ENCODE data around the gene PNMA6F.

The PNMA6F gene
- total RNA-seq, result 0 reads per million in 3 experiments

GRCh38 chrX:153321381-153322124 lies at the start of gene PNMA6F:
Gene PNMA6F, minus strand, starts transcription at chrX:153321767. Its CDS starts 1,093 bp downstream, at chrX:153320674.
- no peak for DNase-seq

- DNase-seq, result no peak
Observed at GRCh38 chrX:153371256-153371655, 49.7 kb upstream of the PNMA6F start.

- no peak for DNase-seq
Observed at GRCh38 chrX:153370293-153371055, 48.9 kb upstream of the PNMA6F start.

GRCh38 chrX:153366878-153367538 lies 45.4 kb upstream of the PNMA6F start:
- DNase-seq, result no peak

- no peak for DNase-seq
Observed at GRCh38 chrX:153366119-153366518, 44.6 kb upstream of the PNMA6F start.

GRCh38 chrX:153365670-153366069 lies 44.1 kb upstream of the PNMA6F start:
- DNase-seq, result no peak

GRCh38 chrX:153361781-153362397 lies 40.3 kb upstream of the PNMA6F start:
- DNase-seq, result no peak

- no peak for DNase-seq
Observed at GRCh38 chrX:153357877-153358276, 36.3 kb upstream of the PNMA6F start.

GRCh38 chrX:153353416-153353815 lies 31.8 kb upstream of the PNMA6F start:
- DNase-seq, result no peak

- DNase-seq, result no peak
Observed at GRCh38 chrX:153352858-153353257, 31.3 kb upstream of the PNMA6F start.

GRCh38 chrX:153351981-153352380 lies 30.4 kb upstream of the PNMA6F start:
- DNase-seq, result no peak

- no peak for DNase-seq
Observed at GRCh38 chrX:153349952-153350351, 28.4 kb upstream of the PNMA6F start.

GRCh38 chrX:153348421-153348820 lies 26.9 kb upstream of the PNMA6F start:
- DNase-seq, result no peak

GRCh38 chrX:153347530-153347929 lies 26.0 kb upstream of the PNMA6F start:
- no peak for DNase-seq

- DNase-seq, result no peak
Observed at GRCh38 chrX:153343674-153344073, 22.1 kb upstream of the PNMA6F start.

GRCh38 chrX:153342762-153343558 lies 21.4 kb upstream of the PNMA6F start:
- DNase-seq, result no peak

GRCh38 chrX:153340111-153340510 lies 18.5 kb upstream of the PNMA6F start:
- no peak for DNase-seq

GRCh38 chrX:153339662-153340061 lies 18.1 kb upstream of the PNMA6F start:
- DNase-seq, result no peak

- no peak for DNase-seq
Observed at GRCh38 chrX:153338836-153339235, 17.3 kb upstream of the PNMA6F start.

- no peak for DNase-seq
Observed at GRCh38 chrX:153336988-153337387, 15.4 kb upstream of the PNMA6F start.

GRCh38 chrX:153336121-153336894 lies 14.7 kb upstream of the PNMA6F start:
- DNase-seq, result no peak

Data from central memory CD4-positive, alpha-beta T cell (primary cell).